CMK (cell line): ENCODE data around the gene PHACTR3.

ENCODE experiments used
- DNase-seq: peaks from one replicate; pipeline ENCODE4 v3.0.0-alpha.2; 2010; ENCODE audit warnings: low read depth

PHACTR3 gene

GRCh38 chr20:59646487-59646886 is 42.1 kb downstream of the PHACTR3 start:
- no peak for DNase-seq

- DNase-seq, result no peak
These were observed 42.9 kb downstream of the PHACTR3 start for GRCh38 chr20:59647271-59647670.

- DNase-seq, result no peak
These were observed 44.2 kb downstream of the PHACTR3 start for GRCh38 chr20:59648466-59649070.

GRCh38 chr20:59650418-59650817 is 46.1 kb downstream of the PHACTR3 start:
- no peak for DNase-seq

DNA sequence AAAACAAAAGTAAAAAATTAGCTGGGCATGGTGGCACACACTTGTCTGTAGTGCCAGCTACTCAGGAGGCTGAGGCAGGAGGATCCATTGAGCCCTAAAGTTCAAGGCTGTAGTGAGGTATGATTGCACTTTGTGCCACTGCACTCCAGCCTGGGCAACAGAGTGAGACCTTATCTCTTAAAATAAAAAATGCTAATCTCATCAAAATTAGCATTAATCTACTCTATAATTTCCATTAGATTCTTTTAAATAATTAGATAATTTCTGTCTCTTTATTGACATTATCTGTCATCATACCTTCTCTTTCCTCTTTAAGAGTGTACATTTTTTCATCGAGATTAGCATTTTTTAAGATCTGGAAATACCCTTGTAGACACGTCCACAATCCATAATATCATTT is 48.0 kb downstream of the PHACTR3 start:
- DNase-seq, result no peak

DNA sequence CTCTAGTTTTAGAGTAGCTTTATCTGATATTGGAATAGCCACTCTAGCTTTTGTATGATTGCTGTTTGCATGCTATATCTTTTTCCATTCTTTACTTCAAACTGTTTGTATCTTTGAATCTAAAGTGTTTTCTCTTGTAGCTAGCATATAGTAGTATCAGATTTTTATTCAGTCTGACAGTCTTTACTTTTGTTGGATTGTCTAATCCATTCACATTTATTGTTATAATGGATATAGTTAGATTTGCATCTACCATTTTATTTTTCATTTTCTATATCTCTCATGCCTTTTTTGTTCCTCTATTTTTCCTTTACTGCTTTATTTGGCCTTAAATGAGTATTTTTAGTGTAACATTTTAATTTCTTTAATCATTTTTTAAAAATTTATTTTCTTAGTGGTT is 52.1 kb downstream of the PHACTR3 start:
- DNase-seq, result no peak

GRCh38 chr20:59657459-59658046 is 53.2 kb downstream of the PHACTR3 start:
- DNase-seq, result no peak

DNA sequence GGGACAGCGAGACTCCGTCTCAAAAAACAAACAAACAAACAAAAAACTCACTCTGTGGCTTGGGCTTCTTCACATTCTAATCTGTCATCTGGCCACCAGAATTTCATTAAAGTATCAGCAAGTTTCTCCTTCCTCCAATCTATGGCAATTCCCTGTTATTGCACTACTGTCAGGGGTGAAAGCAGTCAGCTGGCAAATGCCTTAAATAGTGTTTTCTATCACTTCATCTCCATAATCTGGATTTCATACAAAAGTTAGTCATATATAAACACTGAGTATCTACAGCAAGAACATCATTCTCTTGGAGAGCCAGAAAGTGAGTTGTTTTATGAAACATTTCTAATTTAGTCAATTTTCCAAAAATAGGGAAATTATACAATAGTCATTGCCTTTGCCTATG is 56.1 kb downstream of the PHACTR3 start:
- no peak for DNase-seq

- DNase-seq, result no peak
These were observed 56.8 kb downstream of the PHACTR3 start for GRCh38 chr20:59661153-59661552.

GRCh38 chr20:59661621-59662020 is 57.3 kb downstream of the PHACTR3 start:
- DNase-seq, result no peak

- no peak for DNase-seq
These were observed 57.8 kb downstream of the PHACTR3 start for GRCh38 chr20:59662161-59662560.

DNA sequence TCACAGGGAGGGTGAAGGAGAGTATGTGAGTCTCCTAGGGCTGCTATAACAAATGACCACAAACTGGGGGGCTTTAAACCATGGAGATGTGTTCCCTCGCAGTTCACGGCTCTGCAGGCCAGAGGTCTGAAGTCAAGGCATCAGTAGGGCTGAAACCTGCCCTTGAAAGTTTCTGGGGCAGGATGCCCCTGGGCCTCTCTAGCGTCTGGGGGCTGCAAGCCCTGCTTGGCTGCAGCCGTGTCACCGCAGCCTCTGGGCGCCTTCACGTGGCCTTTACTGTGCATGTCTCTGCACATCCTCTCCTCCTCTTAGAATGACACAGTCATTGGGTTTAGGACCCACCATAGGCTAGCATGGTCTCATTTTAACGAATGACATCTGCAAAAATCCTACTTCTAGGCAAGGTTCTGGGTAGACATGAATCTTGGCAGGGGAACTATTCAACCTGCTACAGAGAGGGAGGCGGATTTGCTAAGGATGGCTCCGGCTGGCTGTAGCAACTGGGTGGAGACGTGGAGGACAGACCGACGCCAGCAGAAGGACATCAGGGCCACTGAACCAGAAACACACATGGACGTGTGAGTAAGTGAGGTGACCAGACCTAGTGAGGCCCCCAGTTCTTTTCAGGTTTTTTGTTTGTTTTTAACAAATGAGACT is 58.6 kb downstream of the PHACTR3 start:
- no peak for DNase-seq

DNA sequence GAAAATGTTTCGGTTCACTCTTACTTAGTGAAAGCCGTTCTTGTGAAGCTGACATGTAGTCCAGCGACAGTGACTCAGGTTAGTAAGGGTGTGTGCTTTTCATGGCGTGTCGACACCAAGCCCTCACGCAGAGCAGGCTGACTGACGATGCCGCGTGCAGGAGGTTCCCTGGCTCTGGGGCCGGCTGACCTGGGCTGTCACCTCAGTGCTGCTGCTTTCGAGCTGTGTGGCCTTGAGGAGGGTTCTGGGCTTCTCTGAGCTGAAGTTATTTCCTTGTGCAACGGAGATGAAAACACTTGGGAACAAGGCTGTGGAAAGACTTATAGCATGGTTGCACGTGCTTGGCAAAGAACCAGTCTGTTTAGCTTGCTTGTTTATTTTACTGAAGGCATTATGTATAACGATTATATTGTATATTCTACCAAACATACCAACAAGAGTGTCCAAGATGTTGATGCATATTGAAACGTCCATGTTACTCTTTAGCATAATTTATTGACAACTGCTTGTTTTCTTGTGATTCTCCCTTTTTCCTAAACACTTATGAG is 59.2 kb downstream of the PHACTR3 start:
- no peak for DNase-seq

- no peak for DNase-seq
These were observed 60.1 kb downstream of the PHACTR3 start for GRCh38 chr20:59664421-59664941.

GRCh38 chr20:59665656-59666555 is 61.6 kb downstream of the PHACTR3 start:
- no peak for DNase-seq

DNA sequence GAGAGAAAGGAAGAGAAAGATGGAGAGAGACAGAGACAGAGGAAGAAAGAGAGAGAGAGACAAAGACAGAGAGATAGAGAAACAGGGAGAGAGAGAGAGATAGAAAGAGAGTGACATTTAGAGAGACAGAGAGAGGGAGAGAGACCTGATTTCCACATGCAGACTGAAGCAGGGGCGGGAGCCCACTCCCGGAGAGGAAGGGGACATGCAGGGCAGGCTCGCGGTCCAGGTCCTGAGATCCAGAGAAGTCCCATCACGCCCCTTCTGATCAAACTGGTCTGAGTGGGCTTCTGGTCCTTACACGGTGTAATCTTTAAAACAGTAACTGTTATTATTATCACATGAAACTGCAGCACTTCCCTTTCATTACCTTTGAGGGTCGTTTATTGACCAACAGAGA is 62.2 kb downstream of the PHACTR3 start:
- no peak for DNase-seq

- no peak for DNase-seq
These were observed 62.8 kb downstream of the PHACTR3 start for GRCh38 chr20:59667131-59667530.

DNA sequence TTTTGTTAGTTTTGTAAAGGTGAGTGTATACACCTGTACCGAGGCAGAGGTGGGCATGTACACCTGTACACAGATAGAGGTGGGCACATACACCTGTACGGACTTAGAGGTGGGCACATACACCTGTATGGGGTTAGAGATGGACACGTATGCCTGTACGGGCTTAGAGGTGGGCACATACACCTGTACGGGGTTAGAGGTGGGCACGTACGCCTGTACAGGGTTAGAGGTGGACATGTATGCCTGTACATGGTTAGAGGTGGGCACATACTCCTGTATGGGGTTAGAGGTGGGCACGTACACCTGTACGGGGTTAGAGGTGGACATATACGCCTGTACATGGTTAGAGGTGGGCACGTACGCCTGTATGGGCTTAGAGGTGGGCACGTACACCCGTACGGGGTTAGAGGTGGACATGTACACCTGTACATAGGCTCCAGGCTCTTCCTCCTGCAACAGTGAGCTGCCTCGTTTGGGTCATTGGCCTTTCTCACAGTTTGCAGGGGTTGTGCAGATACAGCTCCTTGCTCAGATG is 63.7 kb downstream of the PHACTR3 start:
- DNase-seq, result no peak

DNA sequence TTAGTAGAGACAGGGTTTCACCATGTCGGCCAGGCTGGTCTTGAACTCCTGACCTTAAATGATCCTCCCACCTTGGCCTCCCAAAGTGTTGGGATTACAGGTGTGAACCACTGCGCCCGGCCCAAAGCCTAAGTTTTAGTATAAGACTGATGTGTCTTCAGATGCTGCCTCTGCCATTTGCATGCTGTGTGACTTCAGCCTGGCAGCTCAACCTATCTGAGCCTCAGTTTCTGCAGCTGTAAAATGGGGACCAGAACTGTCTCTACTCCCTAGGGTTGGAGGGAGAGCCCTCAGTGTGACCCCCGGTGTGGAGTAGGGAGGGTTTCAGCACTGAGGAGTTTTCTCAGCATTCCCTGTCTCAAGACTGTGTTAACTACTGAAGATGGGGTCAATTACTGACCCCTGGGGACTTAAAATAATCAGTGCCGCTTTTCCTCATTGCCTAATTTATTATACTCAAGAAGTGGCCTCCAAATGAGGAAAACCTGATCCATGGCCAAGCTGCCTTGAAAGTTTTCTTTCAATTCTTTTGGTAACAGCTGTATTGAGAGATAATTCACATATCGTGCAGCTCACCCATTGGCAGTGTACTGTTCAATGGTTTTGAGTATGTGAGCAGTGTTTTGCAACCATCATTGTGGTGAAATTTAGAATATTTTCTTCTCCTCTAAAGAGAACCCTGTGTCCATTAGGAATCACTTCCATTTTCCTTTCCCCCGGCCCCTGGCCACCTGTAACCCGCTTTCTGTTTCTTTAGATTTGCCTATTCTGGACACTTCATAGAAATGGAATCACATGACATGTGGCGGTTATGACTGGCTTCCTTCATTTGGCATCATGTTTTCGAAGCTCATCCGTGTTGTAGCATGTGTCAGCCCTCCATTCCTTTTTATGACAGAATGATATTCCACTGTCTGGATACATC is 64.8 kb downstream of the PHACTR3 start:
- no peak for DNase-seq

GRCh38 chr20:59670786-59671492 is 66.6 kb downstream of the PHACTR3 start:
- DNase-seq, result no peak
